Ascending aorta (tissue), 2 donors: ENCODE results near the gene C6. TPM values are rescaled to one million over a fixed set of nuclear protein-coding genes. Genes with fewer than 3 reads are reported as not detected.

ENCODE experiments used
- DNase-seq, 2 donors: peaks; one replicate each; pipeline ENCODE4 v3.0.0-alpha.2; 2019; ENCODE audit warnings: low spot score in 2 of 2
- H3K27ac ChIP-seq, 2 donors: fragments of 200-600 bp; sonication (generic); one replicate each; pipeline ENCODE4 v1.5.1; 2016 to 2017; ENCODE audit warnings: mild to moderate bottlenecking in 1 of 2
- H3K27me3 ChIP-seq: fragments of 200-600 bp; sonication (generic); one replicate; pipeline ENCODE4 v1.5.1; 2017
- H3K36me3 ChIP-seq, 2 donors: fragments of 200-600 bp; sonication (generic); one replicate each; pipeline ENCODE4 v1.5.1; 2016
- H3K4me1 ChIP-seq, 2 donors: fragments of 200-600 bp; sonication (generic); one replicate each; pipeline ENCODE4 v1.5.1; 2016 to 2017; ENCODE audit warnings: mild to moderate bottlenecking in 1 of 2
- H3K4me3 ChIP-seq, 2 donors: fragments of 200-600 bp; sonication (generic); one replicate each; pipeline ENCODE4 v1.5.1; 2016 to 2017; ENCODE audit warnings: mild to moderate bottlenecking in 1 of 2
- H3K9me3 ChIP-seq, 2 donors: fragments of 200-600 bp; sonication (generic); one replicate each; pipeline ENCODE4 v1.5.1; 2016
- CTCF ChIP-seq, 3 experiments: fragments of 200-600 bp in 2 of 3; fragments of 450-650 bp in 1 of 3; sonication (generic) in 2 of 3; IDR thresholded peaks; one replicate each; pipeline ENCODE4 v1.5.1; 2016 to 2019; ENCODE audit warnings: antibody characterized with exemption in 3 of 3, mild to moderate bottlenecking in 1 of 3, moderate library complexity in 1 of 3
- intact Hi-C: fragments of 100-400 bp; cut with DNase I; formaldehyde crosslinking; loops from one replicate; pipeline ENCODE4 v1.15.1; 2023
- total RNA-seq: library from RNA; depleted of rRNA; stranded (reverse); fragments of >200 nt; gene quantifications from one replicate; pipeline ENCODE4 v1.1.0, GENCODE V29; 2016

C6 gene
- total RNA-seq, 1 donor from 2014 or later, result 1.9 TPM

DNA sequence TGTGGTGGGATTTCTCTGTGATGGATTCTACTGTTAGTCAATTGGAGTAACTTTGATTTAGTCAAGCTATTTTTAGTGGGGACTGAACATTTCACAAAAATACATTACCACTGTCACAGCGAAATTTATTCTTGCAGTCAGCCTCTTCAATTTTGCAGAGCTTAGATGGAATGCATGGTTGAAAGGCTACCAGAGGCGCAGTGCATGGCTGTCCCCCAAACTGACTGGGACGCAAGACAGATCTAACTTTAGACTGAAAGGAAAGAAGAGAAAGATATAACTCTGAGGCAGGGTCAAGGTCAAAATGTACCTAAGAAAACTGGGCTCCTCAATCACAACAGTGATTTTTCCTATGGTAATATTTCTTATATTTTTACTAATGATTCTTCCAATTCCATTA, 13.7 kb downstream of the C6 start:
- H3K4me1 ChIP-seq, result no peaks in the 10 kb centered on the region
- no peaks in the 10 kb centered on the region for H3K36me3 ChIP-seq
- no peak overlapping the region for H3K4me3 ChIP-seq
- intact Hi-C loops, result loop anchor here (10.0 kb wide), 1 partner anchor 625 kb away; no protein-coding TSS in a partner anchor
- no peak for TF ChIP-seq CTCF (IDR thresholded peaks at IDR 0.05)
- no peak for DNase-seq
- H3K27ac ChIP-seq, result no peak overlapping the region
- no peaks in the 10 kb centered on the region for H3K9me3 ChIP-seq
- H3K27me3 ChIP-seq, result no peaks in the 10 kb centered on the region

DNA sequence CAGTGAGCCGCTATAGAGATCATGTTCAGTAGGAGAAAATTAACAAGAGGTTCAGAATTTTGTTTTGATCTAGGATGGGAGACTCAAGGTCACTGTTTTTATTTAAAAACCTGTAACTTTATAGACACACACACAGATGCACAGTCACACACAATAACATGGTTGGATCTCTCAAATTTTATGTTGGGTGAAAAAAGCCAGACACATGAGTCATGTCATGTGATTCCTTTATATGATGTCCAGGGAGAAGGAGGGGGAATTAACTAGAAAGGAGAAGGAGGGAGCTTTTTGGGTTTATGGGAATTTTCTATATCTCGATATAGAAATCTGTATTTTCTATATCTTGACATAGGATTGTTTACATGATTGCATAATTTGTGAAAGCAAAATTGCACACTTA, 17.1 kb downstream of the C6 start:
- DNase-seq, result no peak
- H3K4me1 ChIP-seq, result peaks cover 0 to 8% of the 10 kb centered on the region in 2 donors
- H3K27me3 ChIP-seq, result no peaks in the 10 kb centered on the region
- H3K36me3 ChIP-seq, result no peaks in the 10 kb centered on the region
- no peak overlapping the region for H3K27ac ChIP-seq
- H3K9me3 ChIP-seq, result no peaks in the 10 kb centered on the region
- TF ChIP-seq CTCF (IDR thresholded peaks at IDR 0.05), result no peak
- no peak overlapping the region for H3K4me3 ChIP-seq
- intact Hi-C loops, result loop anchor here (10.0 kb wide), 1 partner anchor 629 kb away; no protein-coding TSS in a partner anchor

DNA sequence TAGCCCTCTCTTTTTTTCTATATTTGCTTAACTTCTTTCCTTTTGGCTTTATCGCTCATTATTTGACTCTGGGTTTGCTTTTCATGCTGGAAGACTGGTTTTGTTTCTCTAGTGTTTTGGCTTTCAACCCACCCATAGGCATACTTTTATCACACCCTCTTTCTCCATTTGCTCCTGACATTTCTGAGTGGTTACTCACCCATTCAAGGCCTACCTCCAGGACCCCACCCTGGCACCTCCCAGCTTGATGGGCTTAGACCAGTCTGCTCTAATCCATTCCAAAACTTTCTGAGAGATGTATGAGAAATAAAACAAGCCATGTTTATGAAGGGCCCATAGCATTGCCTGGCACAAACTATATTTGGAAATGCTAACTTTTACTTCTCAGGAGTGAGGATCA, 18.1 kb downstream of the C6 start:
- H3K36me3 ChIP-seq, result no peaks in the 10 kb centered on the region
- DNase-seq, result no peak
- peaks cover 0 to 8% of the 10 kb centered on the region in 2 donors for H3K4me1 ChIP-seq
- TF ChIP-seq CTCF (IDR thresholded peaks at IDR 0.05), result no peak
- H3K27me3 ChIP-seq, result no peaks in the 10 kb centered on the region
- no peaks in the 10 kb centered on the region for H3K9me3 ChIP-seq
- intact Hi-C loops, result loop anchor here (10.0 kb wide), 1 partner anchor 630 kb away; no protein-coding TSS in a partner anchor
- peak overlapping the region in 1 of 2 donors; percentile 49 for H3K27ac ChIP-seq
- no peak overlapping the region for H3K4me3 ChIP-seq

- intact Hi-C loops, result loop anchor here (10.0 kb wide), 1 partner anchor 630 kb away; no protein-coding TSS in a partner anchor
- TF ChIP-seq CTCF (IDR thresholded peaks at IDR 0.05), result no peak
- no peaks in the 10 kb centered on the region for H3K36me3 ChIP-seq
- H3K4me1 ChIP-seq, result peaks cover 0 to 8% of the 10 kb centered on the region in 2 donors
- DNase-seq, result no peak
- no peaks in the 10 kb centered on the region for H3K9me3 ChIP-seq
- no peaks in the 10 kb centered on the region for H3K27me3 ChIP-seq
- H3K27ac ChIP-seq, result peak overlapping the region; percentile 49 to 52
- H3K4me3 ChIP-seq, result no peak overlapping the region
Measured at GRCh38 chr5:41194339-41194738, 19.0 kb downstream of the C6 start.

- H3K4me3 ChIP-seq, result no peak overlapping the region
- no peaks in the 10 kb centered on the region for H3K36me3 ChIP-seq
- no peaks in the 10 kb centered on the region for H3K27me3 ChIP-seq
- TF ChIP-seq CTCF (IDR thresholded peaks at IDR 0.05), result no peak
- H3K4me1 ChIP-seq, result peaks cover 0 to 8% of the 10 kb centered on the region in 2 donors
- peak overlapping the region; percentile 52 to 61 for H3K27ac ChIP-seq
- H3K9me3 ChIP-seq, result no peaks in the 10 kb centered on the region
- DNase-seq, result peak; percentile 87 to 98
- intact Hi-C loops, result loop anchor here (2.0 to 10.0 kb wide), 2 partner anchors 203 to 631 kb away; no protein-coding TSS in a partner anchor
Measured at GRCh38 chr5:41193456-41194205, 19.7 kb downstream of the C6 start.
